A673 (cell line): Measurements from ENCODE around the gene PILRA. TPM values are rescaled to one million over a fixed set of nuclear protein-coding genes. Genes with fewer than 3 reads are reported as not detected.

Experiments
- BruUV-seq: library from RNA; stranded (reverse); fragments of 400-500 nt; replicated peaks from 2 replicates; lab custom pipeline; 2021; lab: Mats Ljungman, UMichigan
- CTCF ChIA-PET: fragments of 300-600 bp; sonication (Branson Sonifier 250); formaldehyde crosslinking; loops from one replicate; lab custom pipeline; 2022; ENCODE audit warnings: antibody characterized with exemption; lab: Charles Lee
- POLR2A ChIA-PET: fragments of 300-600 bp; sonication (Branson Sonifier 250); formaldehyde crosslinking; loops from one replicate; lab custom pipeline; 2022; ENCODE audit warnings: antibody characterized with exemption; ENCODE audit not compliant: low non-redundant PET; lab: Charles Lee
- DNase-seq: peaks from one replicate; pipeline ENCODE4 v3.0.0-alpha.2; 2015; ENCODE audit warnings: low spot score
- H3K27ac ChIP-seq: fragments of 200-600 bp; sonication (generic); 2 replicates; pipeline ENCODE4 v1.5.1; 2016; ENCODE audit warnings: mixed run types, low read depth, mild to moderate bottlenecking, mixed read lengths, antibody characterized with exemption, low read length; ENCODE audit not compliant: poor library complexity, severe bottlenecking
- H3K27me3 ChIP-seq: fragments of 200-600 bp; sonication (generic); replicated peaks from 2 replicates; pipeline ENCODE4 v1.6.1; 2017; ENCODE audit warnings: mixed run types, low read depth, mild to moderate bottlenecking, mixed read lengths, antibody characterized with exemption, low read length; ENCODE audit not compliant: insufficient read depth, poor library complexity
- H3K36me3 ChIP-seq: fragments of 200-600 bp; sonication (generic); 2 replicates; pipeline ENCODE4 v1.6.1; 2016; ENCODE audit warnings: mixed run types, mild to moderate bottlenecking, mixed read lengths, antibody characterized with exemption, low read length; ENCODE audit not compliant: insufficient read depth, poor library complexity, severe bottlenecking
- H3K4me1 ChIP-seq: fragments of 200-600 bp; sonication (generic); 2 replicates; pipeline ENCODE4 v1.6.1; 2017; ENCODE audit warnings: mixed run types, mild to moderate bottlenecking, mixed read lengths, antibody characterized with exemption, low read length; ENCODE audit not compliant: insufficient read depth, poor library complexity, severe bottlenecking
- H3K4me3 ChIP-seq: fragments of 200-600 bp; sonication (generic); 2 replicates; pipeline ENCODE4 v1.5.1; 2016; ENCODE audit warnings: low read depth, mixed run types, mild to moderate bottlenecking, mixed read lengths, low read length; ENCODE audit not compliant: poor library complexity, severe bottlenecking
- H3K9me3 ChIP-seq: fragments of 200-600 bp; sonication (generic); 2 replicates; pipeline ENCODE4 v1.6.1; 2016; ENCODE audit warnings: mixed run types, low read depth, mild to moderate bottlenecking, mixed read lengths, antibody characterized with exemption, low read length; ENCODE audit not compliant: poor library complexity, severe bottlenecking
- CTCF ChIP-seq: fragments of 300-800, 200-600 bp; sonication (generic); conservative IDR thresholded peaks from 2 replicates; pipeline ENCODE4 v1.5.1; 2017; ENCODE audit warnings: low read depth, mild to moderate bottlenecking, antibody characterized with exemption, low read length, moderate library complexity, mixed read lengths
- EZH2 ChIP-seq: fragments of 200-600 bp; sonication (generic); IDR thresholded peaks from 2 replicates; pipeline ENCODE4 v1.6.1; 2017; ENCODE audit warnings: borderline replicate concordance, low read depth, mild to moderate bottlenecking, mixed read lengths, antibody characterized with exemption, low read length; ENCODE audit not compliant: poor library complexity, severe bottlenecking
- intact Hi-C: fragments of 100-400 bp; cut with micrococcal nuclease; formaldehyde crosslinking; loops from one replicate; pipeline ENCODE4 v1.10.0; 2022; ENCODE audit not compliant: unreplicated experiment
- total RNA-seq: library from RNA; stranded (reverse); gene quantifications from 2 replicates; pipeline ENCODE4 v1.2.3, GENCODE V29; 2021

Gene PILRA
- total RNA-seq, 1 experiment from 2014 or later: 1.5 TPM

- no TSS peak for BruUV-seq
- Histone ChIP-seq H3K9me3 (no peaks in the 10 kb centered on the region), H3K4me3 (no peak overlapping the region), H3K27me3 (no peaks in the 10 kb centered on the region), H3K36me3 (no peaks in the 10 kb centered on the region), H3K4me1 (no peaks in the 10 kb centered on the region), H3K27ac (no peak overlapping the region)
- TF ChIP-seq EZH2 (no peak), CTCF (no peak)
- POLR2A ChIA-PET: no interaction called here
- DNase-seq: no peak
- intact Hi-C loops: no loop called here
- CTCF ChIA-PET: no interaction called here
Measured at GRCh38 chr7:100396421-100396982, 23.2 kb downstream of the PILRA start.

GRCh38 chr7:100397315-100398081, 24.2 kb downstream of the PILRA start:
- ChIA-PET CTCF (no interaction called here), POLR2A (no interaction called here)
- Histone ChIP-seq H3K4me1 (no peaks in the 10 kb centered on the region), H3K27ac (no peak overlapping the region), H3K36me3 (no peaks in the 10 kb centered on the region), H3K9me3 (no peaks in the 10 kb centered on the region), H3K4me3 (no peak overlapping the region), H3K27me3 (no peaks in the 10 kb centered on the region)
- TF ChIP-seq CTCF (no peak), EZH2 (no peak)
- no TSS peak for BruUV-seq
- DNase-seq: no peak
- intact Hi-C loops: no loop called here

GRCh38 chr7:100398239-100398638, 25.0 kb downstream of the PILRA start:
- H3K4me3 ChIP-seq: no peak overlapping the region
- no peaks in the 10 kb centered on the region for H3K36me3 ChIP-seq
- TF ChIP-seq CTCF (no peak), EZH2 (no peak)
- CTCF ChIA-PET: no interaction called here
- H3K4me1 ChIP-seq: no peaks in the 10 kb centered on the region
- DNase-seq: no peak
- no peak overlapping the region for H3K27ac ChIP-seq
- BruUV-seq: no TSS peak
- H3K9me3 ChIP-seq: no peaks in the 10 kb centered on the region
- H3K27me3 ChIP-seq: no peaks in the 10 kb centered on the region
- POLR2A ChIA-PET: no interaction called here
- intact Hi-C loops: no loop called here
